GM23248 (cell line): ENCODE data around the gene ICA1.

Source experiments
- EZH2 ChIP-seq: fragments of 200-600 bp; sonication (generic); IDR thresholded peaks from 2 replicates; pipeline ENCODE4 v1.6.1; 2018; ENCODE audit warnings: antibody characterized with exemption, mild to moderate bottlenecking; ENCODE audit not compliant: insufficient read depth, poor library complexity, severe bottlenecking
- EZH2phosphoT487 ChIP-seq: fragments of 200-600 bp; sonication (generic); IDR thresholded peaks from 2 replicates; pipeline ENCODE4 v1.6.1; 2018; ENCODE audit warnings: antibody characterized with exemption, moderate library complexity, mild to moderate bottlenecking, low read depth; ENCODE audit not compliant: insufficient read depth

DNA sequence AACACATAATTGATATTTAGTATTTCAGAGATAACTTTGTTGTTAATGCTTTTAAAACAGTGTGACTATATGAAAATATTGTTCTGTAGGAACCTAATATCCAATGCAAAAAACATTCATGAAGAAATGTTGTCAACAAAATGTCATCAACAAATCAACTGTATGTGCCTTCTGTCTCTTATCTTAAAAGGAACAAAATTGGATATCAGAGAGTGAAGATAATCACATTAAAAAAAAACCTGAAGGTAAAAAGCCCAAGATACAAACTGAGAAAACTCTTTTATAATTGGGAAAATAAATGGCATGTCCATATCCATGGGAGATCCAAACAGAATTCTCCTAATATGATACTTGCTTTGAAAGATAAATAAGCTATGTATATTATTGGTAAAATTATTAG is 33.9 kb downstream of the ICA1 start:
- no peak for TF ChIP-seq EZH2
- TF ChIP-seq EZH2phosphoT487: no peak
